ENCODE results near the gene SMARCAL1. TPM values are rescaled to one million over a fixed set of nuclear protein-coding genes. Genes with fewer than 3 reads are reported as not detected.

The SMARCAL1 gene
- total RNA-seq, 1 experiment from 2014 or later = 26.4 TPM

DNA sequence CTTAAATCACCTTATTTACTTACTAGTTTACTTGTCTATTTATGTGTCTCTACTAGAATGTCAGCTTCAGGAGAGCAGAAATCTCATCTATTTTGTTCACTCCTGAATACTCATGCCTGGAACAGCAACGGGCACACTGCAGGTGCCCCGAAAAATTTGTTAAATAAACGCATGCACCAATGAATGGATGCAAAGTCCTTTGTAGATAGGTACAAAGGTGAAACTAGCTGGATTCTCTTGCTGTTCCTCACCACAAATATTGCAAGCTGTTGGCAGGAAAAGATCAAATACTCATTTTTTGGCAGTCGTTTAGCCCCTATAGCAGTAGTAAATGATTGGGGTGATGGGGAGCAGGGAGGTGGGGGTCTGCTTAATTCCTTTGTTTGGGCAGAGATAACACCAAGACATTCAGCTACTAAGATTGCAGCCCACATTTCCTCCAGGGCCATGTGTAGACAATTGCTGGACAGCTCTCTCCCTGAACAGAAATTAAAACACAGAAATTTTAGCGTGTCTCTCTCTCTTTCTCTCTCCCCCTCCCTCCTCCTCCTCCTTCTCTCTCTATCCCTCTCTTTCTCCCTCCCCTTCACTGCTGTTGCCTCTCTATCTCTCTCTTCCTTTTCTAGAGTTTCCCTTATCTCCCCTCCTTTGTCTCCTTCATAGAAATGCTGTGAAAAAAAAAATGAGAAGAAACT, 45.4 kb upstream of the SMARCAL1 start:
- intact Hi-C loops (cut with micrococcal nuclease; ENCODE audit: unreplicated experiment) = no loop called here
- POLR2A ChIA-PET = no interaction called here
- H3K9me3 ChIP-seq (ENCODE audit: control insufficient read depth, insufficient read depth, low read depth, low read length) = no peaks in the 10 kb centered on the region
- in situ Hi-C loops (cut with HindIII; ENCODE audit: low pct_unique_long_range_greater_than_20kb, low sequenced_read_pairs) = no loop called here
- H3K4me1 ChIP-seq (ENCODE audit: control insufficient read depth, insufficient read depth, low read length) = peaks cover 4% of the 10 kb centered on the region; the same call in 1 of the 2 replicates
- DNase-seq (ENCODE audit: low read depth, low spot score) (no peak), ATAC-seq (no peak)
- H3K36me3 ChIP-seq (ENCODE audit: control insufficient read depth, insufficient read depth, low read length) = no peaks in the 10 kb centered on the region
- peaks cover 18% of the 10 kb centered on the region; the same call in 1 of the 2 replicates for H3K27me3 ChIP-seq (ENCODE audit: control insufficient read depth, insufficient read depth, low read length)
- TF ChIP-seq REST (IDR thresholded peaks at IDR 0.05; ENCODE audit: insufficient read depth in 1 of 2, low read depth in 2 of 2, low read length in 1 of 2) = peak; percentile 56 to 73; a peak in 3 of 4 replicates
- no peak for TF ChIP-seq POLR2AphosphoS5 (IDR thresholded peaks at IDR 0.05; ENCODE audit: low read depth, low read length)
- no TSS peak for BruUV-seq (replicated peaks)
- CTCF ChIA-PET = no interaction called here
- H3K27ac ChIP-seq (ENCODE audit: low read length) = no peak overlapping the region
- H3K4me3 ChIP-seq (ENCODE audit: low read depth in 2 of 2, low read length in 2 of 2) = no peak overlapping the region

DNA sequence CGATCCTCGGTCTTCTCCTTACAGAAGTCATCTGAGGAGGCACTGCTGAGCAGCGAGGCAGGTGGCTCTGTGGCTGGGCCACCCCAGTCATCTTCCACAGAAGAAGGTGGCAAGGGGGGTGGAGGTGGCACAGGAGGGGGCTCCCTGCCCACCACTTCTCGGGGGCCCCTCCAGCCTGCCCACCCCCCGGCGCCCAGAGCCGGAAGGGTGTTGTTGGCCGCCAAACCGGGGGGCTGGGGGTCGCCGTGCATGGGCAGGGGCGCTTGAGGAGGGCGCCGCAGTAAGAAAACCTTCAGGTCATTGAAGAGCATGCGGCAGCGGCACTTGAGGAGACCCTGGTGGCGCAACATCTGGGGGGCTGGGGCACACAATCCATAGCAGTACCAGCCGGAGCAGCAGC, 42.5 kb upstream of the SMARCAL1 start:
- intact Hi-C loops (cut with micrococcal nuclease; ENCODE audit: unreplicated experiment) (no loop called here), in situ Hi-C loops (cut with HindIII; ENCODE audit: low pct_unique_long_range_greater_than_20kb, low sequenced_read_pairs) (no loop called here)
- H3K27ac ChIP-seq (ENCODE audit: low read length) = no peak overlapping the region
- no peaks in the 10 kb centered on the region for H3K9me3 ChIP-seq (ENCODE audit: control insufficient read depth, insufficient read depth, low read depth, low read length)
- no peak for ATAC-seq
- ChIA-PET POLR2A (no interaction called here), CTCF (no interaction called here)
- DNase-seq (ENCODE audit: low read depth, low spot score) = no peak
- no peak overlapping the region for H3K4me3 ChIP-seq (ENCODE audit: low read depth in 2 of 2, low read length in 2 of 2)
- no peaks in the 10 kb centered on the region for H3K36me3 ChIP-seq (ENCODE audit: control insufficient read depth, insufficient read depth, low read length)
- peaks cover 25% of the 10 kb centered on the region for H3K27me3 ChIP-seq (ENCODE audit: control insufficient read depth, insufficient read depth, low read length)
- TF ChIP-seq REST (IDR thresholded peaks at IDR 0.05; ENCODE audit: insufficient read depth in 1 of 2, low read depth in 2 of 2, low read length in 1 of 2) (no peak), POLR2AphosphoS5 (IDR thresholded peaks at IDR 0.05; ENCODE audit: low read depth, low read length) (no peak)
- H3K4me1 ChIP-seq (ENCODE audit: control insufficient read depth, insufficient read depth, low read length) = peaks cover 14% of the 10 kb centered on the region; the same call in 1 of the 2 replicates
- no TSS peak for BruUV-seq (replicated peaks)

DNA sequence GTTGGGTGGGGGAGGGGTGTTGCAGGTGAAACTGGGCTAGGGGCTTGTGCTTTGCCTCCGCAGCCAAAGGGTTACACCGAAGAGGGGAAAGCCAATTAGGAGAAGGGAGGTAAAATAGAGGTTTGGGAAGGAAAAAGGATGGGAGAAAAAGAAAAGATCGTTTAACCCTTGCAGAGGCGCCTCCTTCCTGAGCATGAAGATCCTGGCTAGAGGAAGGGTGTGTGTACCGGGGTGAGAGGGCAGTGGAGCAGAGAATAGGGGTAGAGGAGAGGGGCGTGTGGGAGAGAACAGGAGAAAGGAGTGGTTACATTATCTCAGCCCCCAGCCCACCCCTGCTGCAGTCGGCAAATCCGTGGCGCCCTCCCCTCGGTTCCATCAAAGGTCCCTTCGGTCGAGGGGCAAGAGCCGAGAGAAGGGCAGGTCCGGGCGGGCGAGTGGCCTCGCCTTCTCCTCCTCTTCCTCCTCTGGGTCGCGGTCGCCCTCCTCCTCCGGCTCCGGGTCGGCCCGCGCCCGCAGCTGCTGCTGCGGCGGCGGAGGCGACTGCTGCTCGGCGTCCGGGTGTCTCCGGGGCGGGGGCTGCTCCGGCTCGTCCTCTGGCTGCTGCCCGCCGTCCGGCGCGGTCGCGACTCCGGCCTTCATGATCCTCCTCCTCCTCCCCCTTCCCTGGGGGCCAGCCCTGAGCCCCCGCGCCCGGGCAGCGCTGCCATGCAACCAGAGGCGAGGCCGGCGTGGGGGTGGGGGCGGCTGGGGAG, 41.1 kb upstream of the SMARCAL1 start:
- peak; percentile 35; the same call in 1 of the 2 replicates for ATAC-seq
- ChIA-PET CTCF (no interaction called here), POLR2A (no interaction called here)
- no peak overlapping the region for H3K27ac ChIP-seq (ENCODE audit: low read length)
- peaks cover 25% of the 10 kb centered on the region for H3K27me3 ChIP-seq (ENCODE audit: control insufficient read depth, insufficient read depth, low read length)
- no peak for DNase-seq (ENCODE audit: low read depth, low spot score)
- in situ Hi-C loops (cut with HindIII; ENCODE audit: low pct_unique_long_range_greater_than_20kb, low sequenced_read_pairs) = no loop called here
- intact Hi-C loops (cut with micrococcal nuclease; ENCODE audit: unreplicated experiment) = no loop called here
- TF ChIP-seq CTCF (IDR thresholded peaks at IDR 0.05) = no peak
- H3K36me3 ChIP-seq (ENCODE audit: control insufficient read depth, insufficient read depth, low read length) = no peaks in the 10 kb centered on the region
- H3K4me3 ChIP-seq (ENCODE audit: low read depth in 2 of 2, low read length in 2 of 2) = peak overlapping the region; percentile 28 to 38
- no TSS peak for BruUV-seq (replicated peaks)
- no peaks in the 10 kb centered on the region for H3K9me3 ChIP-seq (ENCODE audit: control insufficient read depth, insufficient read depth, low read depth, low read length)
- H3K4me1 ChIP-seq (ENCODE audit: control insufficient read depth, insufficient read depth, low read length) = peaks cover 14% of the 10 kb centered on the region; the same call in 1 of the 2 replicates
